ENCODE results near the gene HOXB8. TPM values are rescaled to one million over a fixed set of nuclear protein-coding genes. Genes with fewer than 3 reads are reported as not detected.

HOXB8 gene
- total RNA-seq, 1 experiment from 2014 or later: not detected

- DNase-seq (no peak), ATAC-seq (no peak)
- H3K4me3 ChIP-seq (ENCODE audit: low read length): no peak overlapping the region
- H3K36me3 ChIP-seq (ENCODE audit: low read depth, low read length): no peaks in the 10 kb centered on the region
- H4K20me1 ChIP-seq (ENCODE audit: low read length): no peaks in the 10 kb centered on the region
- no peak overlapping the region for H3K4me2 ChIP-seq (ENCODE audit: low read length)
- no peak overlapping the region for H2AFZ ChIP-seq (ENCODE audit: low read length)
- BruUV-seq (replicated peaks): no TSS peak
- no peak overlapping the region for H3K27ac ChIP-seq (ENCODE audit: low read length)
- no peak for TF ChIP-seq EZH2phosphoT487 (IDR thresholded peaks at IDR 0.05; ENCODE audit: borderline replicate concordance, low read length)
- TF ChIP-seq CTCF (conservative IDR thresholded peaks at IDR 0.05; ENCODE audit: low read depth, low read length): no peak
- no peak for TF ChIP-seq EZH2 (IDR thresholded peaks at IDR 0.05; ENCODE audit: low read length, unreplicated experiment)
- no peaks in the 10 kb centered on the region for H3K79me2 ChIP-seq (ENCODE audit: low read length)
- no peaks in the 10 kb centered on the region for H3K9me3 ChIP-seq (ENCODE audit: low read length)
- H3K27me3 ChIP-seq (ENCODE audit: low read length): no peaks in the 10 kb centered on the region
- ChIA-PET POLR2A (ENCODE audit: unreplicated experiment) (no interaction called here), CTCF (no interaction called here)
- intact Hi-C loops (cut with micrococcal nuclease): no loop called here
- H3F3A ChIP-seq (ENCODE audit: low read length, unreplicated experiment): no peaks in the 10 kb centered on the region
- H3K4me1 ChIP-seq (ENCODE audit: insufficient read depth, low read length): peaks cover 2% of the 10 kb centered on the region; the same call in 1 of the 2 replicates
- H3K9ac ChIP-seq (ENCODE audit: low read length): no peak overlapping the region
- H3K9me2 ChIP-seq (replicated peaks; ENCODE audit: low read length): no peaks in the 10 kb centered on the region
Observed at GRCh38 chr17:48569674-48570324, 45.3 kb downstream of the HOXB8 start.

- Histone ChIP-seq H3K36me3 (ENCODE audit: low read depth, low read length) (no peaks in the 10 kb centered on the region), H3K9ac (ENCODE audit: low read length) (no peak overlapping the region), H3K9me2 (replicated peaks; ENCODE audit: low read length) (no peaks in the 10 kb centered on the region), H3K27me3 (ENCODE audit: low read length) (no peaks in the 10 kb centered on the region), H3F3A (ENCODE audit: low read length, unreplicated experiment) (no peaks in the 10 kb centered on the region), H4K20me1 (ENCODE audit: low read length) (no peaks in the 10 kb centered on the region), H3K4me3 (ENCODE audit: low read length) (no peak overlapping the region), H3K27ac (ENCODE audit: low read length) (no peak overlapping the region), H3K79me2 (ENCODE audit: low read length) (no peaks in the 10 kb centered on the region), H3K4me1 (ENCODE audit: insufficient read depth, low read length) (no peaks in the 10 kb centered on the region), H3K4me2 (ENCODE audit: low read length) (no peak overlapping the region), H3K9me3 (ENCODE audit: low read length) (no peaks in the 10 kb centered on the region), H2AFZ (ENCODE audit: low read length) (no peak overlapping the region)
- TF ChIP-seq EZH2phosphoT487 (IDR thresholded peaks at IDR 0.05; ENCODE audit: borderline replicate concordance, low read length) (no peak), EZH2 (IDR thresholded peaks at IDR 0.05; ENCODE audit: low read length, unreplicated experiment) (no peak), CTCF (conservative IDR thresholded peaks at IDR 0.05; ENCODE audit: low read depth, low read length) (no peak)
- ChIA-PET POLR2A (ENCODE audit: unreplicated experiment) (no interaction called here), CTCF (interaction anchor here (0.7 kb wide), 1 partner anchor 196 kb away, joined by 5 read pairs; no protein-coding TSS in a partner anchor)
- no TSS peak for BruUV-seq (replicated peaks)
- DNase-seq (no peak), ATAC-seq (no peak)
- intact Hi-C loops (cut with micrococcal nuclease): no loop called here
Observed at GRCh38 chr17:48569240-48569582, 45.9 kb downstream of the HOXB8 start.

- H3K4me2 ChIP-seq (ENCODE audit: low read length): no peak overlapping the region
- no peaks in the 10 kb centered on the region for H3K79me2 ChIP-seq (ENCODE audit: low read length)
- H3K4me1 ChIP-seq (ENCODE audit: insufficient read depth, low read length): no peaks in the 10 kb centered on the region
- intact Hi-C loops (cut with micrococcal nuclease): no loop called here
- H3K36me3 ChIP-seq (ENCODE audit: low read depth, low read length): no peaks in the 10 kb centered on the region
- no peak overlapping the region for H3K9ac ChIP-seq (ENCODE audit: low read length)
- H4K20me1 ChIP-seq (ENCODE audit: low read length): no peaks in the 10 kb centered on the region
- no peaks in the 10 kb centered on the region for H3K9me2 ChIP-seq (replicated peaks; ENCODE audit: low read length)
- POLR2A ChIA-PET (ENCODE audit: unreplicated experiment): no interaction called here
- DNase-seq (no peak), ATAC-seq (no peak)
- BruUV-seq (replicated peaks): no TSS peak
- H3K27ac ChIP-seq (ENCODE audit: low read length): no peak overlapping the region
- TF ChIP-seq CTCF (conservative IDR thresholded peaks at IDR 0.05; ENCODE audit: low read depth, low read length) (no peak), EZH2 (IDR thresholded peaks at IDR 0.05; ENCODE audit: low read length, unreplicated experiment) (no peak), EZH2phosphoT487 (IDR thresholded peaks at IDR 0.05; ENCODE audit: borderline replicate concordance, low read length) (no peak)
- no peak overlapping the region for H3K4me3 ChIP-seq (ENCODE audit: low read length)
- H2AFZ ChIP-seq (ENCODE audit: low read length): no peak overlapping the region
- H3K27me3 ChIP-seq (ENCODE audit: low read length): no peaks in the 10 kb centered on the region
- CTCF ChIA-PET: interaction anchor here (0.7 kb wide), 1 partner anchor 196 kb away, joined by 5 read pairs; no protein-coding TSS in a partner anchor
- H3K9me3 ChIP-seq (ENCODE audit: low read length): no peaks in the 10 kb centered on the region
- H3F3A ChIP-seq (ENCODE audit: low read length, unreplicated experiment): no peaks in the 10 kb centered on the region
Observed at GRCh38 chr17:48568499-48569239, 46.4 kb downstream of the HOXB8 start.

All from PC-3 (cell line).